GM12875 (cell line): ENCODE measurements around the gene RIOK2.

Source experiments
- H3K4me3 ChIP-seq: one replicate; pipeline ENCODE4 v1.5.1; 2011; ENCODE audit warnings: low read depth, low read length, control low read depth
- TF ChIP-seq, protein P1 (sequence below): IDR thresholded peaks from 2 replicates; pipeline ENCODE4 v1.5.1; 2011; ENCODE audit warnings: low read depth, mild to moderate bottlenecking, control low read depth, inconsistent platforms, low read length, moderate library complexity, borderline replicate concordance; ENCODE audit not compliant: insufficient read depth

RIOK2 gene

DNA sequence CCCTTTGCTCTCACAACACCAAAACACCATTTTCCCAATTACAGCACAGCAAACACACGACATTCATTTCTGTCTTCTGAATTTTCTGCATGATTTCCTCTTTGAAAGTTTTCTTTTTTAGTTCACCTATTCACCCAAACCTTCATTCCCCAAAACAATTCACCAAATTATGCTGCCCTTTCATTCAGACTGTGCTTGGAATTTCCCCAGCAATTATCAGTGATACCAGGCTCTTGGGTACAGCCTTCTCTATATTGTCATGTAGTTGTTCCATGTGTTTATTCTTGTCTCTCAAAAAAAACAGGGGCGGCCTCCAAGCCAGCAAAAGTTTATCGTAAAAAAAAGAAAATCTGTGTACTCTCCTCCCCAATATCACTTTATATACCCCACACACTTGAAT lies 31.7 kb downstream of the RIOK2 start:
- TF ChIP-seq, protein P1, sequence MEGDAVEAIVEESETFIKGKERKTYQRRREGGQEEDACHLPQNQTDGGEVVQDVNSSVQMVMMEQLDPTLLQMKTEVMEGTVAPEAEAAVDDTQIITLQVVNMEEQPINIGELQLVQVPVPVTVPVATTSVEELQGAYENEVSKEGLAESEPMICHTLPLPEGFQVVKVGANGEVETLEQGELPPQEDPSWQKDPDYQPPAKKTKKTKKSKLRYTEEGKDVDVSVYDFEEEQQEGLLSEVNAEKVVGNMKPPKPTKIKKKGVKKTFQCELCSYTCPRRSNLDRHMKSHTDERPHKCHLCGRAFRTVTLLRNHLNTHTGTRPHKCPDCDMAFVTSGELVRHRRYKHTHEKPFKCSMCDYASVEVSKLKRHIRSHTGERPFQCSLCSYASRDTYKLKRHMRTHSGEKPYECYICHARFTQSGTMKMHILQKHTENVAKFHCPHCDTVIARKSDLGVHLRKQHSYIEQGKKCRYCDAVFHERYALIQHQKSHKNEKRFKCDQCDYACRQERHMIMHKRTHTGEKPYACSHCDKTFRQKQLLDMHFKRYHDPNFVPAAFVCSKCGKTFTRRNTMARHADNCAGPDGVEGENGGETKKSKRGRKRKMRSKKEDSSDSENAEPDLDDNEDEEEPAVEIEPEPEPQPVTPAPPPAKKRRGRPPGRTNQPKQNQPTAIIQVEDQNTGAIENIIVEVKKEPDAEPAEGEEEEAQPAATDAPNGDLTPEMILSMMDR, result no peak
- no peak overlapping the region for H3K4me3 ChIP-seq

- TF ChIP-seq, protein P1, result no peak
- H3K4me3 ChIP-seq, result no peak overlapping the region
Measured at GRCh38 chr5:97150401-97150800, 32.6 kb downstream of the RIOK2 start.

DNA sequence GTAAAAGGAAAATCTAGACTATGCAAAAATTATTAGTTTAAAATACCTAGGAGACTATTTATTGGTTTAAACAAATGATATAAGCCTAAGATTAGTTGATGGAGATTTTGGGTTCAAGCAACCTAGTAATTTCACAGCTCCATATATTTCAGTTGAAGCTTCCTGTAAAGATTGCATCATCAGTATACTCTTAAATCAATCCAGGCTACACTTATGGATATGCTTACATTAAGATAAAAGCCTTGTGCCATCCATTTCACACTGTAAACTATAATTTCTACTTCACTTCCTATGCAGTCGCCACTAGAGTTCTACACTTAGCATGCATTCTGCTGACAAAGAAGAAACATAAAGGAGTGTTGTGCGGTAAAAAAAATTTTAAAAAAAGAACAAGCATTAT lies 33.3 kb downstream of the RIOK2 start:
- H3K4me3 ChIP-seq, result no peak overlapping the region
- TF ChIP-seq, protein P1, result no peak

GRCh38 chr5:97148288-97148687 lies 34.8 kb downstream of the RIOK2 start:
- TF ChIP-seq, protein P1, result no peak
- no peak overlapping the region for H3K4me3 ChIP-seq

DNA sequence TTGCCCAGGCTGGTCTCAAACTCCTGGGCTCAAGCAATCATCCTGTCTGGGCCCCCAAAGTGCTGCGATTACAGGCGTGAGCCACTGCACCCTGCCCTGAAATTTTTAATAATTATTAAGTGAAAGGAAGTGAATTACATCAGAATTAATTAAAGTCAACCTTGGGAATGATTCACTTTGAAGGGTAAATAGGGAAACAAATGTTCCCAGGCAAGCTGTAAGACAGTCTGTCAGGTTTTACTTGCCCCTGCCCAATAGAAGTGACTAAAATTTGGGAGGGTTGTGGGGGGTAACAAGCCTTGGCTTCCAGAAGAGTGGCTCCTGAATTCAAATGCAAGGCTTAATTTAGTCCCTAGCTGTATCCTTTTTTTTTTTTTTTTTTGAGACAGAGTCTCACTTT lies 39.3 kb downstream of the RIOK2 start:
- TF ChIP-seq, protein P1, result no peak
- no peak overlapping the region for H3K4me3 ChIP-seq

- H3K4me3 ChIP-seq, result no peak within 1 kb of the TSS
- TF ChIP-seq, protein P1, result peak; percentile 54; the same call in 1 of the 2 replicates
Measured at GRCh38 chr5:97142521-97143254, 40.4 kb downstream of the RIOK2 start, which contains the start of gene LIX1. LIX1 (minus strand) TSS chr5:97142611; CDS start chr5:97142576, 35 bp downstream.

DNA sequence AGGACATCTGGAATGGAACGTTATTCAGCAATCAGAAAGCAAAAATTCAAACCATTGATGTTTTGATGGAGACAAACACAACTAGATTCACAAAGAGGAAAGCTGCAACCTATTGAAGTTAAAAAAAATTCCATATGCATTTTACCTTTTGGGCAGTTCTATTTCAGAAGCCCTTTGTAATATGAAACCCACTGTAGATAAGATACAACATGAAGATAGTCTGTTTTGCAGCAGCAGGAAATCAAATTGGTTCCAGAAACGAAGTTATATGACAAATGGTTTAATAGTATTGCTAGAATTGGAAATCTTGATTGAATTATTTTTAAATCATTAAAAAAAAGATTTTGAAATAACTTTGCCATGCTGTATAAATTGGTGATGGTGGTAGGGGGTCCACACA lies 41.5 kb downstream of the RIOK2 start:
- no peak overlapping the region for H3K4me3 ChIP-seq
- TF ChIP-seq, protein P1, result no peak
